Upper lobe of left lung (tissue), 6 donors: Measurements from ENCODE around the gene FHIT. TPM values are rescaled to one million over a fixed set of nuclear protein-coding genes. Genes with fewer than 3 reads are reported as not detected.

ENCODE experiments used
- ATAC-seq, 2 donors: fragments of 200-7000 bp; cut with Tn5 transposase; one replicate each; pipeline ENCODE4 v1.9.1; 2022; ENCODE audit warnings: mild to moderate bottlenecking in 2 of 2, moderate library complexity in 2 of 2; ENCODE audit not compliant: low FRiP score in 2 of 2
- DNase-seq, 2 donors: peaks; one replicate each; pipeline ENCODE4 v3.0.0-alpha.2; 2019 to 2020
- H3K27ac ChIP-seq, 4 donors: fragments of 200-600 bp; sonication (generic); one replicate each; pipeline ENCODE4 v1.5.1; 2016 to 2019
- H3K27me3 ChIP-seq, 4 donors: fragments of 200-600 bp; sonication (generic); one replicate each; pipeline ENCODE4 v1.5.1; 2017 to 2019
- H3K36me3 ChIP-seq, 4 donors: fragments of 200-600 bp; sonication (generic); one replicate each; pipeline ENCODE4 v1.5.1; 2016 to 2019
- H3K4me1 ChIP-seq, 4 donors: fragments of 200-600 bp; sonication (generic); one replicate each; pipeline ENCODE4 v1.5.1; 2018 to 2019
- H3K4me3 ChIP-seq, 4 donors: fragments of 200-600 bp; sonication (generic); one replicate each; pipeline ENCODE4 v1.5.1; 2017 to 2019; ENCODE audit warnings: mild to moderate bottlenecking in 2 of 4, moderate library complexity in 1 of 4
- H3K9me3 ChIP-seq, 4 donors: fragments of 200-600 bp; sonication (generic); one replicate each; pipeline ENCODE4 v1.5.1; 2018 to 2019
- EP300 ChIP-seq, 4 donors: sonication (generic); formaldehyde crosslinking; IDR thresholded peaks; one replicate each; pipeline ENCODE4 v1.5.1; 2017; ENCODE audit warnings: antibody characterized with exemption in 4 of 4, control low read depth in 2 of 4
- POLR2A ChIP-seq, 4 donors: fragments of 450-650 bp; IDR thresholded peaks; one replicate each; pipeline ENCODE4 v1.5.1; 2016 to 2017; ENCODE audit warnings: antibody characterized with exemption in 4 of 4, mild to moderate bottlenecking in 2 of 4
- POLR2AphosphoS5 ChIP-seq, 2 donors: sonication (generic); formaldehyde crosslinking; IDR thresholded peaks; one replicate each; pipeline ENCODE4 v1.5.1; 2017; ENCODE audit warnings: antibody characterized with exemption in 2 of 2
- WGBS, 2 donors: methylation state at CpG; one replicate each; pipeline ENCODE4 v1.1.5; 2017 to 2018; 5-methylcytosine and 5-hydroxymethylcytosine counted together
- total RNA-seq, 6 donors: library from RNA; depleted of rRNA in 4 of 6; stranded (reverse); fragments of >200 nt in 4 of 6; gene quantifications; one replicate each; pipeline versions ENCODE4 v1.1.0 to v1.2.1, GENCODE V29; 2016 to 2021
- TF ChIP-seq, protein P1 (sequence below), 6 experiments: fragments of 450-650 bp in 4 of 6; fragments of 200-600 bp in 2 of 6; sonication (generic) in 2 of 6; IDR thresholded peaks; one replicate each; pipeline ENCODE4 v1.5.1; 2016 to 2019; ENCODE audit warnings: antibody characterized with exemption in 6 of 6
- donor health status: DM: no; HTN: no; CAD: no; lungs with moderate emphysema.
- donor health status: DM: no; HTN: yes; CAD: no; lungs with severe emphysema.

FHIT gene
- total RNA-seq, 6 donors from 2014 or later = 6.8 to 56.6 (median 11.1) TPM

DNA sequence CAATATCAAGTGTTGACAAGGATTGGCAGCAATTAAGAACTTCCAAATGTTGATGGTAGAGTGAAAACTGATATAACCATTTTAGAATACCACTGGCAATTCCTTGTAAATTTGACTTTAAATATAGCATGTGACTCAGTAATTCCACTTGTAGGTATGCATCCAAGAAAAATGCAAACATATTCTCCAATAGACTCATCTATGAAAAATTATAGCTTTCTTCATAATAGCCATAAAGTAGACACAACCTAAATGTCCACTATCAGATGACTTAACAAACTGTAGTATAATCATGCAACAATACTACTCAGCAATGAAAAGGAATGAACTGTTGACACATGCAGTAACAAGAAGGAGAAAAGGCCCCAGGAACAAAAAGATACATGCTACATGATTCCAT is 988.1 kb downstream of the FHIT start:
- H3K27me3 ChIP-seq = no peaks in the 10 kb centered on the region
- no peak overlapping the region for H3K4me3 ChIP-seq
- no peak for ATAC-seq
- no peaks in the 10 kb centered on the region for H3K9me3 ChIP-seq
- no peaks in the 10 kb centered on the region for H3K36me3 ChIP-seq
- DNase-seq = no peak
- no peak overlapping the region for H3K27ac ChIP-seq
- H3K4me1 ChIP-seq = no peaks in the 10 kb centered on the region
- no peak for TF ChIP-seq EP300 (IDR thresholded peaks at IDR 0.05)
- TF ChIP-seq, protein P1, sequence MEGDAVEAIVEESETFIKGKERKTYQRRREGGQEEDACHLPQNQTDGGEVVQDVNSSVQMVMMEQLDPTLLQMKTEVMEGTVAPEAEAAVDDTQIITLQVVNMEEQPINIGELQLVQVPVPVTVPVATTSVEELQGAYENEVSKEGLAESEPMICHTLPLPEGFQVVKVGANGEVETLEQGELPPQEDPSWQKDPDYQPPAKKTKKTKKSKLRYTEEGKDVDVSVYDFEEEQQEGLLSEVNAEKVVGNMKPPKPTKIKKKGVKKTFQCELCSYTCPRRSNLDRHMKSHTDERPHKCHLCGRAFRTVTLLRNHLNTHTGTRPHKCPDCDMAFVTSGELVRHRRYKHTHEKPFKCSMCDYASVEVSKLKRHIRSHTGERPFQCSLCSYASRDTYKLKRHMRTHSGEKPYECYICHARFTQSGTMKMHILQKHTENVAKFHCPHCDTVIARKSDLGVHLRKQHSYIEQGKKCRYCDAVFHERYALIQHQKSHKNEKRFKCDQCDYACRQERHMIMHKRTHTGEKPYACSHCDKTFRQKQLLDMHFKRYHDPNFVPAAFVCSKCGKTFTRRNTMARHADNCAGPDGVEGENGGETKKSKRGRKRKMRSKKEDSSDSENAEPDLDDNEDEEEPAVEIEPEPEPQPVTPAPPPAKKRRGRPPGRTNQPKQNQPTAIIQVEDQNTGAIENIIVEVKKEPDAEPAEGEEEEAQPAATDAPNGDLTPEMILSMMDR (IDR thresholded peaks at IDR 0.05) = no peak
- no peak for TF ChIP-seq POLR2A (IDR thresholded peaks at IDR 0.05)

DNA sequence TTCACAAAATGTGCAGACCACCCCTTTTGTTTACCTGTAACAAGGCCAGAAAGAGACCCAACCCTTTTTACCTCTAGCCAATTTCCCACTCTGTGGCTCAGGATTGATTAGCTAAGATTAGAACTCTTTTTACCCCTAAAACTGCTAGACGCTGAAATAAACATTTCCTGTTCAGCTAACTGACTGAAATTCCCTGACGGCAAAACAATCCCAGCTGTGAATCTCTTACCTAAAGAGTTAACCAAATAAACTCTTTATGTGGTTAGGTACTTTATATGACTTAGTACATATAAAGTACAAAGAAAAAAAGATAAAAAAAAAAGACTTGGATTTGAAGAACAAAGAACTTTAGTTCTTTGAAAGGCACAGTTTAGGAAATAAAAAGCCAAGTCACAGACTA is 988.7 kb downstream of the FHIT start:
- TF ChIP-seq POLR2AphosphoS5 (IDR thresholded peaks at IDR 0.05) (no peak), EP300 (IDR thresholded peaks at IDR 0.05) (no peak), POLR2A (IDR thresholded peaks at IDR 0.05) (no peak)
- TF ChIP-seq, protein P1 (IDR thresholded peaks at IDR 0.05) = no peak
- no peaks in the 10 kb centered on the region for H3K4me1 ChIP-seq
- no peak for DNase-seq
- no peak overlapping the region for H3K27ac ChIP-seq
- H3K9me3 ChIP-seq = no peaks in the 10 kb centered on the region
- no peak for ATAC-seq
- WGBS, 2 donors = 33 to 34% methylated on average over 2 of the region's 2 CpGs
- H3K27me3 ChIP-seq = no peaks in the 10 kb centered on the region
- no peaks in the 10 kb centered on the region for H3K36me3 ChIP-seq
- no peak overlapping the region for H3K4me3 ChIP-seq

DNA sequence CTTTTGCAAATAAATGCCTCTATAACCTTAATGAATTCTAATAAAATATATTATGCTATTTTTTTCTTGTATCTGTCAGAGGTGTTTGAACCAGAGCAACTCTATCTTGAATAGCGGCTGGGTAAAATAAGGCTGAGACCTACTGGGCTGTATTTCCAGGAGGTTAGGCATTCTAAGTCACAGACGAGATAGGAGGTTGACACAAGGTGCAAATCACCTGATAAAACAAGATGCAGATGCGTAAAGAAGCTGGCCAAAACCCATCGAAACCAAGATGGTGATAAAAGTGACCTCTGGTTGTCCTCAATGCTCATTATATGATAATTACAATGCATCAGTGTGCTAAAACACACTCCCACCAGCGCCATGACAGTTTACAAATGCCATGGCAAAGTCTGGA is 990.7 kb downstream of the FHIT start:
- WGBS, 2 donors = 53 to 65% methylated on average over 5 of the region's 5 CpGs
- Histone ChIP-seq H3K4me1 (no peaks in the 10 kb centered on the region), H3K4me3 (no peak overlapping the region), H3K27ac (no peak overlapping the region), H3K27me3 (no peaks in the 10 kb centered on the region), H3K9me3 (no peaks in the 10 kb centered on the region), H3K36me3 (no peaks in the 10 kb centered on the region)
- DNase-seq (no peak), ATAC-seq (no peak)
- TF ChIP-seq POLR2AphosphoS5 (IDR thresholded peaks at IDR 0.05) (no peak), POLR2A (IDR thresholded peaks at IDR 0.05) (no peak), EP300 (IDR thresholded peaks at IDR 0.05) (no peak)
- TF ChIP-seq, protein P1 (IDR thresholded peaks at IDR 0.05) = no peak

DNA sequence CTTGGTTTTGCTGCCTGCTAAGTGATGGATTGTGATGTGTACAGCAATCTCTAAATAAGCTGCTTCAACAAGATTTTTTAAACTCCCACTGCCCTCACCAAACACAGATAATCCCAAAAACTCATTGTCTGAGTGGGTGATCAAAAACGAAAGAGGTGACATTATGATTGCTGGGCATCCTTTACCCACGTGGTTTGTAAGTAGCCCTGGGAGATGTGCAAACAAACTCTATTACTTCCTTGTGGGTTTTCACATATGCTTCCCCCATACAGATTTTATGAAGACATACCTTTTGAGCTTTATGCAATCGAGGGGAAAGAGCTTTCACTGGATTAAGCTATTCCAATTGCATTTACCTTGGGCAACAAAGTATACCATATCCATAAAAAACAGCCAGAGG is 1000.4 kb downstream of the FHIT start:
- TF ChIP-seq POLR2AphosphoS5 (IDR thresholded peaks at IDR 0.05) = no peak
- no peak for ATAC-seq
- H3K36me3 ChIP-seq = no peaks in the 10 kb centered on the region
- no peak overlapping the region for H3K27ac ChIP-seq
- H3K9me3 ChIP-seq = no peaks in the 10 kb centered on the region
- WGBS, 2 donors = 22 to 61% methylated on average over 3 of the region's 3 CpGs
- no peak overlapping the region for H3K4me3 ChIP-seq
- no peaks in the 10 kb centered on the region for H3K4me1 ChIP-seq
- no peaks in the 10 kb centered on the region for H3K27me3 ChIP-seq
- no peak for DNase-seq

DNA sequence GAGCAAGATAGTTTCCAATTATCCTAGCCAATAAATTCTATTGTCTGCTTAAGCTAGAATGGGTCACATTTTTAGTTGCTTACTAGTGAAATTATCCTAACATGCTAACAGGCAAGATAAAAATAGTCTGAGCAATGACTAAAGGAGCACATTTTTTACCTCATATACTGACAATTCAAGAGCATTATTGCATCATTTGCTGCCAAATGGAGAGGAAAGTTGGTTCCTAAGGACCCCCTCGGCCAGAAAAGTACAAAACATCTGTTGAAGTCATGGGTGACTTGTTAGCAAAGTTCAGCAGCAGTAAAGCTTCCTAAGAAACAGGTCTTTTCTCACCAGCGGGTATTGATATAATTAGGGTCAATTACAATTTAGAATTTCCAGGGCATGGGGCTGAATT is 1001.0 kb downstream of the FHIT start:
- no peak for ATAC-seq
- Histone ChIP-seq H3K36me3 (no peaks in the 10 kb centered on the region), H3K27me3 (no peaks in the 10 kb centered on the region), H3K9me3 (no peaks in the 10 kb centered on the region), H3K27ac (no peak overlapping the region), H3K4me3 (no peak overlapping the region), H3K4me1 (no peaks in the 10 kb centered on the region)
- DNase-seq = no peak
- TF ChIP-seq POLR2AphosphoS5 (IDR thresholded peaks at IDR 0.05) (no peak), EP300 (IDR thresholded peaks at IDR 0.05) (no peak), POLR2A (IDR thresholded peaks at IDR 0.05) (no peak)
- TF ChIP-seq, protein P1 (IDR thresholded peaks at IDR 0.05) = no peak
- 71 to 75% methylated on average over 2 of the region's 2 CpGs for WGBS, 2 donors
